ENCODE data around the gene SERPINB5.

- TF ChIP-seq CTCF (conservative IDR thresholded peaks at IDR 0.05; ENCODE audit: low read depth in 2 of 2) (no peak), POLR2AphosphoS5 (IDR thresholded peaks at IDR 0.05; ENCODE audit: low read depth) (no peak), ETS1 (IDR thresholded peaks at IDR 0.05) (no peak), REST (IDR thresholded peaks at IDR 0.05; ENCODE audit: unreplicated experiment) (no peak), EZH2phosphoT487 (IDR thresholded peaks at IDR 0.05; ENCODE audit: unreplicated experiment) (no peak), ZNF331 (CRISPR knock-in tag; IDR thresholded peaks at IDR 0.05; ENCODE audit: low read depth) (no peak), EZH2 (IDR thresholded peaks at IDR 0.05; ENCODE audit: low read depth, unreplicated experiment) (no peak), CREB1 (CRISPR knock-in tag; IDR thresholded peaks at IDR 0.05; ENCODE audit: low read depth) (no peak), ZNF114 (CRISPR knock-in tag; IDR thresholded peaks at IDR 0.05) (no peak), STAT1 (IDR thresholded peaks at IDR 0.05; ENCODE audit: unreplicated experiment) (no peak)
Measured at GRCh38 chr18:63460414-63460813, 16.3 kb upstream of the SERPINB5 start.

Data from GM23338 (cell line).